GM23248 (cell line): ENCODE measurements around the gene PROM2. TPM values are rescaled to one million over a fixed set of nuclear protein-coding genes. Genes with fewer than 3 reads are reported as not detected.
A peak's percentile ranks its signal among the peaks of the same experiment; 100 is the strongest.
"Not testable (repeated sequence)": the region's sequence is repeated elsewhere in the genome, so short reads cannot be mapped to it uniquely, and the experiment has no call there.

Experiments used
- DNase-seq: peaks from one replicate; pipeline ENCODE4 v3.0.0-alpha.2; 2015
- H2AFZ ChIP-seq: fragments of 200-600 bp; sonication (generic); 2 replicates; pipeline ENCODE4 v1.6.1; 2016; ENCODE audit warnings: antibody characterized with exemption
- H3F3A ChIP-seq: fragments of 200-600 bp; sonication (generic); 2 replicates; pipeline ENCODE4 v1.6.1; 2016; ENCODE audit warnings: mild to moderate bottlenecking, antibody characterized with exemption, mixed run types; ENCODE audit not compliant: insufficient read depth
- H3K27ac ChIP-seq: fragments of 200-600 bp; sonication (generic); 2 replicates; pipeline ENCODE4 v1.5.1; 2016; ENCODE audit warnings: mild to moderate bottlenecking
- H3K27me3 ChIP-seq: fragments of 200-600 bp; sonication (generic); replicated peaks from 2 replicates; pipeline ENCODE4 v1.6.1; 2016; ENCODE audit warnings: mild to moderate bottlenecking; ENCODE audit not compliant: insufficient read depth
- H3K36me3 ChIP-seq: fragments of 200-600 bp; sonication (generic); 2 replicates; pipeline ENCODE4 v1.6.1; 2016; ENCODE audit warnings: low read depth, mild to moderate bottlenecking
- H3K4me1 ChIP-seq: fragments of 200-600 bp; sonication (generic); 2 replicates; pipeline ENCODE4 v1.6.1; 2016; ENCODE audit warnings: mild to moderate bottlenecking; ENCODE audit not compliant: insufficient read depth
- H3K4me2 ChIP-seq: fragments of 200-600 bp; sonication (generic); one replicate; pipeline ENCODE4 v1.6.1; 2016; ENCODE audit warnings: mild to moderate bottlenecking; ENCODE audit not compliant: unreplicated experiment
- H3K4me3 ChIP-seq: fragments of 200-600 bp; sonication (generic); 2 replicates; pipeline ENCODE4 v1.5.1; 2016; ENCODE audit warnings: mild to moderate bottlenecking
- H3K79me2 ChIP-seq: fragments of 200-600 bp; sonication (generic); 2 replicates; pipeline ENCODE4 v1.6.1; 2016; ENCODE audit warnings: mild to moderate bottlenecking; ENCODE audit not compliant: insufficient read depth
- H3K9ac ChIP-seq: fragments of 200-600 bp; sonication (generic); 2 replicates; pipeline ENCODE4 v1.6.1; 2016; ENCODE audit warnings: mild to moderate bottlenecking
- H3K9me2 ChIP-seq: fragments of 200-600 bp; sonication (generic); 2 replicates; pipeline ENCODE4 v1.6.1; 2016; ENCODE audit warnings: mixed run types, mild to moderate bottlenecking, moderate library complexity; ENCODE audit not compliant: insufficient read depth
- H3K9me3 ChIP-seq: fragments of 200-600 bp; sonication (generic); one replicate; pipeline ENCODE4 v1.6.1; 2017; ENCODE audit warnings: low read depth
- H4K20me1 ChIP-seq: fragments of 200-600 bp; sonication (generic); 2 replicates; pipeline ENCODE4 v1.6.0; 2016; ENCODE audit not compliant: insufficient read depth
- EZH2 ChIP-seq: fragments of 200-600 bp; sonication (generic); IDR thresholded peaks from 2 replicates; pipeline ENCODE4 v1.6.1; 2018; ENCODE audit warnings: antibody characterized with exemption, mild to moderate bottlenecking; ENCODE audit not compliant: insufficient read depth, poor library complexity, severe bottlenecking
- EZH2phosphoT487 ChIP-seq: fragments of 200-600 bp; sonication (generic); IDR thresholded peaks from 2 replicates; pipeline ENCODE4 v1.6.1; 2018; ENCODE audit warnings: antibody characterized with exemption, moderate library complexity, mild to moderate bottlenecking, low read depth; ENCODE audit not compliant: insufficient read depth
- WGBS, 2 experiments: methylation state at CpG; one replicate each; pipeline ENCODE4 v1.1.6; 2015 to 2017; ENCODE audit warnings: low lambda C conversion rate in 2 of 2, low coverage in 1 of 2; ENCODE audit errors: missing lambda C conversion rate in 2 of 2; 5-methylcytosine and 5-hydroxymethylcytosine counted together
- in situ Hi-C: fragments of 300-500 bp; cut with MboI; formaldehyde crosslinking; loops from 2 replicates; pipeline ENCODE4 v1.15.0; 2020
- polyA plus RNA-seq: library from polyadenylated mRNA; unstranded; fragments of >200 nt; fragmentation: Nextera tagmentation; extraction: Ambion mirVana; gene quantifications from 2 replicates; pipeline ENCODE4 v1.2.1, GENCODE V29; 2016
- total RNA-seq: library from RNA; depleted of rRNA; stranded (reverse); fragments of >200 nt; shearing (Covaris generic); gene quantifications from 2 replicates; pipeline ENCODE4 v1.2.3, GENCODE V29; 2014

Gene PROM2
- total and polyA plus RNA-seq, 2 experiments from 2014 or later = 0.22 to 0.25 TPM

GRCh38 chr2:95234286-95234785 is 39.9 kb upstream of the PROM2 start:
- no peaks in the 10 kb centered on the region for H3K79me2 ChIP-seq
- H3K9me3 ChIP-seq = no peaks in the 10 kb centered on the region
- 0 out of 2 replicates have a peak, but pooled peaks cover 6% of the 10 kb centered on the region for H3K27me3 ChIP-seq
- H3K36me3 ChIP-seq = no peaks in the 10 kb centered on the region
- no peak overlapping the region for H3K9ac ChIP-seq
- no peak overlapping the region for H3K4me2 ChIP-seq
- no peak for DNase-seq
- TF ChIP-seq EZH2phosphoT487 (no peak), EZH2 (no peak)
- H4K20me1 ChIP-seq = no peaks in the 10 kb centered on the region
- H3K4me3 ChIP-seq = no peak overlapping the region
- H3K27ac ChIP-seq = no peak overlapping the region
- H3K9me2 ChIP-seq = no peaks in the 10 kb centered on the region
- WGBS, 2 experiments = 74 to 76% methylated on average over 5 of the region's 5 CpGs
- H3F3A ChIP-seq = no peaks in the 10 kb centered on the region
- no peaks in the 10 kb centered on the region for H3K4me1 ChIP-seq
- in situ Hi-C loops = no loop called here
- H2AFZ ChIP-seq = no peak overlapping the region

DNA sequence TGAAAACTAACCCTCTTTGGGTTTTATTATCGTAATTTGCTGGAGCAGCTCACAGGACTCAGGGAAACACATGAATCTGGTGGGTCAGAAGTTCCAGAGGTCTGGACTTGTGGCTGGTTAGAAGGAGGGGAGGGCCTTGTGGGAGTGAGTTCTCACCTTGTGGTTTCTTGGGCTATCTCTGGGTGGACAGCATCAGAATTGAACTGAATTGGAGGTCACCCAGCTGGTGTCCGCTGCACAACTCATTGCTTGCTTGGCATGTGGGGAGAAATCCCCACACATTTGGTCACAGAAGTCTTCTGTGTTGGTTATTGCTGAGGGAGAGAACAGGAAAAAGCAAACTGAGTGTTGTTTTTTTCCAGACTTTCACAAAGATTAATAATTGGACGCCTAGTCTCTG is 39.4 kb upstream of the PROM2 start:
- Histone ChIP-seq H3K79me2 (no peaks in the 10 kb centered on the region), H3K4me3 (no peak overlapping the region), H3K4me2 (no peak overlapping the region), H4K20me1 (no peaks in the 10 kb centered on the region), H3F3A (no peaks in the 10 kb centered on the region), H3K27me3 (0 out of 2 replicates have a peak, but pooled peaks cover 6% of the 10 kb centered on the region), H2AFZ (no peak overlapping the region), H3K27ac (no peak overlapping the region), H3K9ac (no peak overlapping the region), H3K9me2 (no peaks in the 10 kb centered on the region), H3K36me3 (no peaks in the 10 kb centered on the region), H3K4me1 (no peaks in the 10 kb centered on the region), H3K9me3 (no peaks in the 10 kb centered on the region)
- TF ChIP-seq EZH2 (no peak), EZH2phosphoT487 (no peak)
- WGBS, 2 experiments = 48 to 52% methylated on average over 3 of the region's 3 CpGs
- DNase-seq = no peak
- in situ Hi-C loops = no loop called here

- Histone ChIP-seq H4K20me1 (no peaks in the 10 kb centered on the region), H3K27ac (no peak overlapping the region), H3K4me3 (no peak overlapping the region), H3K4me2 (no peak overlapping the region), H2AFZ (no peak overlapping the region), H3K9me2 (no peaks in the 10 kb centered on the region), H3K27me3 (0 out of 2 replicates have a peak, but pooled peaks cover 6% of the 10 kb centered on the region), H3K79me2 (no peaks in the 10 kb centered on the region), H3K9ac (no peak overlapping the region), H3K4me1 (no peaks in the 10 kb centered on the region), H3K36me3 (no peaks in the 10 kb centered on the region), H3K9me3 (no peaks in the 10 kb centered on the region), H3F3A (no peaks in the 10 kb centered on the region)
- TF ChIP-seq EZH2 (no peak), EZH2phosphoT487 (no peak)
- in situ Hi-C loops = no loop called here
- DNase-seq = no peak
Measured at GRCh38 chr2:95238131-95238530, 36.1 kb upstream of the PROM2 start.

DNA sequence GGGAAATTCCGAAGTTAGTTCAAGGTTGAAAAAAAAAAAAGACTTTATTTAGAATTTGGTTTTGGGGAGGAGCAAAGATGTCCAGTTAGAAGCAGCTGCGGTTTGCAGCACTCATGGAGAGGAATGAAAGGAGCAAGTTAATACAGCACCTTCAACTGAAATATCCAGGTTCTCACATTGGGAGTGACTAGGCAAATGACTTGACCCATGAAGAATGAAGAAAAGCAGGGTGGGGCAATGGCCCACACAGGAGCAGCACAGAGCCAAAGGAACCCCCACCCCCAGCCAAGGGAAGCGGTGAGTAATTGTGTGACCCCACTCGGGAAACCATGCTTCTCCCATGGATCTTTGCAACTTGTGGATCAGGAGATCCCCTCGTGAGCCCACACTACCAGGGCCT is 34.2 kb upstream of the PROM2 start:
- Histone ChIP-seq H3K79me2 (no peaks in the 10 kb centered on the region), H3K4me2 (no peak overlapping the region), H2AFZ (no peak overlapping the region), H3K9ac (no peak overlapping the region), H4K20me1 (no peaks in the 10 kb centered on the region), H3K4me1 (no peaks in the 10 kb centered on the region), H3K36me3 (no peaks in the 10 kb centered on the region), H3K27me3 (0 out of 2 replicates have a peak, but pooled peaks cover 6% of the 10 kb centered on the region), H3K9me2 (no peaks in the 10 kb centered on the region), H3K4me3 (no peak overlapping the region), H3K27ac (no peak overlapping the region), H3K9me3 (no peaks in the 10 kb centered on the region), H3F3A (no peaks in the 10 kb centered on the region)
- no peak for TF ChIP-seq EZH2phosphoT487
- TF ChIP-seq EZH2 = no peak
- 70 to 76% methylated on average over 5 of the region's 5 CpGs for WGBS, 2 experiments
- no peak for DNase-seq
- in situ Hi-C loops = no loop called here

- no peak for TF ChIP-seq EZH2
- no peak for TF ChIP-seq EZH2phosphoT487
- Histone ChIP-seq H3K4me2 (no peak overlapping the region), H3K79me2 (no peaks in the 10 kb centered on the region), H3K9me2 (no peaks in the 10 kb centered on the region), H3K4me3 (no peak overlapping the region), H3K36me3 (no peaks in the 10 kb centered on the region), H2AFZ (no peak overlapping the region), H4K20me1 (no peaks in the 10 kb centered on the region), H3K27me3 (0 out of 2 replicates have a peak, but pooled peaks cover 5% of the 10 kb centered on the region), H3K9ac (no peak overlapping the region), H3K9me3 (no peaks in the 10 kb centered on the region), H3F3A (no peaks in the 10 kb centered on the region), H3K4me1 (no peaks in the 10 kb centered on the region), H3K27ac (no peak overlapping the region)
- in situ Hi-C loops = no loop called here
- DNase-seq = no peak
- WGBS, 2 experiments = 63 to 64% methylated on average over 5 of the region's 5 CpGs
Measured at GRCh38 chr2:95240556-95240955, 33.7 kb upstream of the PROM2 start.

- H3F3A ChIP-seq, H2AFZ ChIP-seq: not testable (repeated sequence)
- WGBS, 2 experiments = 15 to 29% methylated on average over 1 of the region's 1 CpG
Measured at GRCh38 chr2:95242084-95242483, 32.2 kb upstream of the PROM2 start.

More at GRCh38 chr2:95242084-95242483, 32.2 kb upstream of the PROM2 start:
- H3K9me2 ChIP-seq, H3K27ac ChIP-seq, H3K4me2 ChIP-seq, H3K36me3 ChIP-seq, H3K9ac ChIP-seq, H3K27me3 ChIP-seq, H3K79me2 ChIP-seq, H3K4me3 ChIP-seq, H4K20me1 ChIP-seq, H3K9me3 ChIP-seq, in situ Hi-C loops, H3K4me1 ChIP-seq: not testable (repeated sequence)
- DNase-seq = peak; percentile 12
